GM21528 (cell line): Measurements from ENCODE around the gene KIN.
A peak's percentile ranks its signal among the peaks of the same experiment; 100 is the strongest.
"Not testable (repeated sequence)": the region's sequence is repeated elsewhere in the genome, so short reads cannot be mapped to it uniquely, and the experiment has no call there.

ENCODE experiments used
- ATAC-seq: cut with Tn5 transposase; IDR thresholded peaks from one replicate; pipeline ENCODE4 v1.9.1; 2021; ENCODE audit warnings: mild to moderate bottlenecking, moderate library complexity; ENCODE audit not compliant: unreplicated experiment, low FRiP score

The KIN gene

GRCh38 chr10:7795605-7796004 lies 7.8 kb upstream of the KIN start:
- no peak for ATAC-seq

- ATAC-seq, result no peak
Observed at GRCh38 chr10:7794251-7795026, 6.6 kb upstream of the KIN start.

GRCh38 chr10:7792541-7792940 lies 4.7 kb upstream of the KIN start:
- no peak for ATAC-seq

GRCh38 chr10:7789390-7789789 lies 1.6 kb upstream of the KIN start:
- ATAC-seq, result no peak

- ATAC-seq, result peak; percentile 16
Observed at GRCh38 chr10:7788639-7789286, 970 bp upstream of the KIN start.

GRCh38 chr10:7787150-7787856 lies 490 bp downstream of the KIN start:
- peak; percentile 5 for ATAC-seq

- ATAC-seq, result no peak
Observed at GRCh38 chr10:7786430-7786829, 1.4 kb downstream of the KIN start.

GRCh38 chr10:7782194-7782593 lies 5.6 kb downstream of the KIN start:
- ATAC-seq, result not testable (repeated sequence)

GRCh38 chr10:7776777-7777176 lies 11.0 kb downstream of the KIN start:
- no peak for ATAC-seq

GRCh38 chr10:7773845-7774801 lies 13.7 kb downstream of the KIN start:
- ATAC-seq, result no peak

GRCh38 chr10:7768417-7768816 lies 19.4 kb downstream of the KIN start:
- ATAC-seq, result no peak

- no peak for ATAC-seq
Observed at GRCh38 chr10:7767209-7767608, 20.6 kb downstream of the KIN start.

- no peak for ATAC-seq
Observed at GRCh38 chr10:7766241-7766640, 21.6 kb downstream of the KIN start.

GRCh38 chr10:7763929-7764328 lies 23.9 kb downstream of the KIN start:
- no peak for ATAC-seq

GRCh38 chr10:7756360-7756992 lies 31.3 kb downstream of the KIN start:
- ATAC-seq, result no peak

- ATAC-seq, result no peak
Observed at GRCh38 chr10:7755103-7755502, 32.7 kb downstream of the KIN start.

GRCh38 chr10:7752251-7752650 lies 35.5 kb downstream of the KIN start:
- no peak for ATAC-seq

GRCh38 chr10:7750222-7750621 lies 37.6 kb downstream of the KIN start:
- no peak for ATAC-seq

- not testable (repeated sequence) for ATAC-seq
Observed at GRCh38 chr10:7748637-7749036, 39.2 kb downstream of the KIN start.

- no peak for ATAC-seq
Observed at GRCh38 chr10:7744307-7744706, 43.5 kb downstream of the KIN start.
